Activated naive CD8-positive, alpha-beta T cell treated with anti-CD3 and anti-CD28 coated beads, Interleukin-2, amount 50 U/mL, for 16 hours (primary cell): ENCODE data around the gene SLC25A47.
"Not testable (repeated sequence)": the region's sequence is repeated elsewhere in the genome, so short reads cannot be mapped to it uniquely, and the experiment has no call there.

Experiments used
- DNase-seq: peaks from one replicate; pipeline ENCODE4 v3.0.0-alpha.2; 2020; ENCODE audit warnings: low read depth, low spot score

SLC25A47 gene

DNA sequence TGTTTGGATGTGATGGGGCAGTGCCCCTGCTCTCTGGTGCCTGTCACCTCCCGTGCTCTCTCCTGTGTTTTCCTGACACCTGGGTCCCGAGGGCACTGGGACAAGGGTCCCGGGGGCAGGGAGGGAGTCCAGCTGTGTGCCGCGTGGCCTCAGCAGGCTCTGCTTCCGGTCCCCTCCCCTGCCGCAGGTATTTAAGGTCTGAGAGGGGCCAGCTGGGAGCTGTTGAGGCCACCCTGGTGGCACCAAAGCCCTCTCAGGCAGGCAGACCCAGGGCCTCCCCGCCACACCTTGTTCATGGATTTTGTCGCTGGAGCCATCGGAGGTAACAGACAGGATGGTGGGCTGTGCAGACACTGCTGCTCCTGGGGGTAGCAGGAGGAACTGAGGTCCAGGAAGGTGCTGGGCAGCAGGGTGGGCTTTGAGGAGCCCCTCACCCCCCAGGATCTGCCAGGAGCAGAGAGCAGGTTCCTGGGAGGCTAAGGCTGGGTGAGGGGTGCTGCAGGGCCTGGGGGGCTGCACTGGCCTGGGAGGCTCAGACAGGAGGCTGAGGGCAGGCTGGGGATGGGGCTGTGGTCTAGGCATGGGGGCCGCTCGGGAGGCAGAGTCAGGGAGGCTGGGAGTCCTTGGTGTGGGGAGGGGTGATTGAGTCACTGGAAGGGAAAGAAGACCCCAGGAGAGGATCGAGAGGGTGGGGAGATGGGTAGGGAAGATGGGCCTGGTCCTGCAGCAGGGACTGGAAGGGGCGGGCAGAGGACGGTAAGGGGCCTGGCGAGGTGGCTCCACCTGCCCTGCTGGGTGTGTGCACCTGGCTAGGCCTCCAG, at the start of gene SLC25A47:
Gene SLC25A47, plus strand, starts transcription at position 219 of the 821 bp plus-strand sequence. Its CDS starts 76 bp downstream, at position 295.
- no peak for DNase-seq

- no peak for DNase-seq
Observed at GRCh38 chr14:100274250-100274649, 48.9 kb upstream of the SLC25A47 start.

DNA sequence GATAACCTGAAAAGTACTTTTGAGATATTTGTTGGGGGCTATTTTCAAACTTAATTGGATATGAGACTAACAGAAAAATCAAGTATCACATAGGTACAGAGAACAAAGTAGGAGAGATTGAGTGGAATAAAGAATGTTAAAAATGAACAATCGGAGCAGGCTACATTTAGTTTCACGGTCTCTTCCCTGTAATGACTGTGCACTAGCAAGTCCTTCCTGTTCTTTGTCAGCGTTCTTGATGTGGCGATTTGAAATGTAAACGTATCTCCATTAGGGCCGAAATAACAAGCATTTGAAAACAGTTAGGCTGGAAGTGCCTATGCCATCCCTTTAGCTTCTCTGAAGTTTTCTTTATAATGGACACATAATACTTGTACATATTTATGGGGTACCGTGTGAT, 47.9 kb upstream of the SLC25A47 start:
- DNase-seq = no peak

DNA sequence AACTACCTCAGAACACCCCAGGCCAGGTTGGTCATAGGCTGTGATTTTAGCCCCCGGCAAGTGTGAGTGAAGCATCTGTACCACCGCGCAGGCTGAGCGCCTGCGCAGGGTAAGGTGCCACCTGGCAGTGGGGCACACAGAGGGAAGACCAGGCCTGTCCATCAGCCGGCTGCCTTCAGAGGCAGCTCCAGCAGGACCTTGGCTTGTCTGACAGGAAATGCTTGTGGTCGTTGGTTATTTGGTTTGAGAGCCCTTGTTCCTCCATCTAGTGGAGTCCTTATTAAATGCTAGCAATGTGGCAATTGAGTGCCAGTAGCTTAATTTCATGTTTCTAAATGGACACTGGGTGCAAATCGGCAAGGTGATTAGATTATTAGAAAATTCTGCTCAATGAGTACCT, 44.4 kb upstream of the SLC25A47 start:
- no peak for DNase-seq

- DNase-seq = no peak
Observed at GRCh38 chr14:100279133-100279532, 44.0 kb upstream of the SLC25A47 start.

GRCh38 chr14:100279563-100279962, 43.6 kb upstream of the SLC25A47 start:
- no peak for DNase-seq

- DNase-seq = no peak
Observed at GRCh38 chr14:100281286-100282082, 41.7 kb upstream of the SLC25A47 start.

DNA sequence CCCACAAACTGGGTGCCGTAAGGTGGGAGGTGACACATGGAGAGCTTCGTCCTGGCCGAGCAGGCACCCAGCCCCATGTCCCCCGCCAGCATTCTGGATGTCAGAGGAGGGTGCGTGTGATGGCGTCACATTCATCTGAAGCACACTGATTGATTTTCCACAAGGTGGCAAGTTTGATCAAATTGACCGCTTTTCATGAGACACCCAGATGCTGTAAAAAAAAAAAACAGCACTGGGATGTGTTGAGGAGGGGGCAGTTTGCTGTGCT, 41.1 kb upstream of the SLC25A47 start:
- no peak for DNase-seq

GRCh38 chr14:100282766-100283419, 40.2 kb upstream of the SLC25A47 start:
- no peak for DNase-seq

- DNase-seq = not testable (repeated sequence)
Observed at GRCh38 chr14:100283436-100283835, 39.7 kb upstream of the SLC25A47 start.

GRCh38 chr14:100283984-100284881, 38.9 kb upstream of the SLC25A47 start:
- DNase-seq = no peak

DNA sequence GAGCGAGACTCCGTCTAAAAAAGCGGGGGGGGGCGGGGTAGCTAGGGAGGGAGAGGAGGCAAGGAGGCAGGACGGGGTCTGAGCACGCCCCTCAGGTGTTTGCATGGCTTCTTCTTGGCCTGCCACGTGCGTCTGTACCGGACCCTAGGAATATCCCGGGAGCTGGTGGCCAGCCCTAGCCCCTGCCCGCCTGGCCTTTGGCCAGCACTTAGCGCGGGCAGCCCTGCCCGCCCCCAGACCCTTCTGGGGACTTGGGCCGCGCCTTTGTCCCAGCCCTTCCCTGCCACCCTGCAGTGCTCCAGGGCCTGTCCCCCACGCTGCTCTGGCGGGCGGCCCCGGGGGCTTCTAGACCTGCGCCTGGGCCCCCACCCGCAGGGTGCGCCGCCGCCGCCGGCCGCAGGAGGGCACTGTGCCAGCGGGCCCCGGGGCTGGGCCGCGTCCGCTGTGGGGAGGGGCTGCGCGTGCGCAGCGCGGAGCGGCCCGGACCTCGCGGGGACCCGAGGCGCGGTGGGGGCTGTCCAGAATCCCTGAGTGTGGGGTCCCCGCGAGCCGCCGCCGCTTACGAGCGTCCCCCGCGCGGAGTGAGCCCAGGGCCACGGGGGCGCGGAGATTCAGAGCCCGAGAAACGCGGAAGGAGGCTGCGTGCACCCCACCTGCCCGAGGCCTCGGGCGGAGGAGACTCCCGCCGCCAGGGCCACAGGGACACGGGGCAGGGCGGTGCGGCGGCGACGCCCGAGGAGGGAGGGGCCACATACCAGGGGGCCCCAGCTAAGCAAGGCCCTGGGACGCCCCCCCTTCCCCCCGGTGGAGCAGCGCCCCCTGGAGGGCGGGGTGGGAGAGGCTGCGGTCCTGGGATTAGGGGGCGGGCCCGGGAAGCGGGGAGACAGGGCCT, 37.9 kb upstream of the SLC25A47 start:
- peak; percentile 54 for DNase-seq

GRCh38 chr14:100285913-100286400, 37.2 kb upstream of the SLC25A47 start:
- DNase-seq = no peak

DNA sequence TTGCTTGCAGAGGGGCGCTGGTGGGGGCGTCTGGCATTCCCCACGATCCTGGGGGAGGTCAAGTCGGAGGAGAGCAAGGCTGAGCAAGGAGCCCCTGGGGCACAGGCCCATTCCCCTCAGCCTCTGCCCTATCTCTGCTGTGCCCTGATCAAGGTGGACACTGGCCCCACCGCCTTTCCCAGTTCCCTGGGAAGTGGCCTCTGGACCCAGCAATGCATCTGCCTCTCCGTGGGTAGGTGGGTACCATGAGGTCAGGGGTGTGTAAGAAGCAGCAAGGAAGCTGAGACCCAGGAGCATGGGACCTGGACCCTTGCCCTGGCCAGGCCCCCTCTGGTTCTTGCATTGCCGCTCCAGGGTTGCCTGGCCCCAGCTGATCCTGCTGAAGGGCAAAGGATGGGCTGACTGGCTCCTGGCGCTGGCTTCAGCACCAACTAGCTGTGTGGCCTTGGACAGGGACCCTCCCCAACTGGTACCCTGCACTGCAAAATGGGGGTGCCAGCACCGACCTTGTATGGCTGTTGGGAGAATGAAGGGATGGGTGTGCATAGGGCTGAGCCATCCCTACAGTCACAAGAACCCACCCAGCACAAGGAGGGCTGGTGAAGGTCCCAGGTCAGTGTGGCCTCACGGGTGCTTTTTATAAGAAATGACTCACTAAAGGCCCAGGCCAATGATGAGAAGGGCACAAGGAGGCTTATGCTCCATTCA, 36.5 kb upstream of the SLC25A47 start:
- no peak for DNase-seq

GRCh38 chr14:100287202-100287997, 35.7 kb upstream of the SLC25A47 start:
- no peak for DNase-seq

- not testable (repeated sequence) for DNase-seq
Observed at GRCh38 chr14:100287998-100288295, 35.2 kb upstream of the SLC25A47 start.

GRCh38 chr14:100288382-100289185, 34.6 kb upstream of the SLC25A47 start:
- no peak for DNase-seq
